ENCODE data around the gene PNPLA5. TPM values are rescaled to one million over a fixed set of nuclear protein-coding genes. Genes with fewer than 3 reads are reported as not detected.
"Not testable (repeated sequence)": the region's sequence is repeated elsewhere in the genome, so short reads cannot be mapped to it uniquely, and the experiment has no call there.

Gene PNPLA5
- total RNA-seq, 4 donors from 2014 or later, result 1.7 to 9.7 (median 4.8) TPM; not detected in 1

DNA sequence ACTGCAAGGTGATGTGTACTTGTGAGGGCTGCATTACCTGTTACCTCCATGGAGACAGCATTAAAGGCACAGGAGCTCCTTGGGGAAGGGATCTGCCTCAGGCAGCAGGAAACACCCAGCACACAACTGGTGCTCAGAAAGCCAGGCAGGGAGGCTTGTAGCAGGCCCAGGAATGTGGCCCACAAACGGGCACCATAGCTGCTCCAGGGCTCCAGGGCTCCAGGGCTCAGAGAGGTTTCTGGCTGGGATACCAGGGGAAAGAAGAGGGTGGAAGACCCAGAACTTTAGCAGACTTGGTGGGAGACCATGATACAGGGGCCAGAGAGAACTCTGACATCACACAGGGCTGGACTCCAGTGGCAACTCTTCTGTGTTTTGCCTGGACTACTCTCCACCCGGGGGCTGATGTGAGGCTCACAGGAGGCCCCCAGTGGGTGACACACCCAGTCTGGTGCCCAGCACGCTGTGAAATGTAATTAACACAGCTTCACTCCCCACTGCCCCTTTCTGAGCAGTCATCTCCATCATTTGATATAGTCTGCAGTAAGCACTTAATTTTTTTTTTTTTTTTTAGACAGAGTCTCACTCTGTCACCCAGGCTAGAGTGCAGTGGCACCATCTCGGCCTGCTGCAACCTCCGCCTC is 14.8 kb downstream of the PNPLA5 start:
- peak in 1 of 2 donors; percentile 43 for DNase-seq (ENCODE audit: low spot score in 2 of 2)
- no peak overlapping the region for H3K4me3 ChIP-seq (ENCODE audit: low read depth, poor library complexity, severe bottlenecking)
- TF ChIP-seq, protein P1, sequence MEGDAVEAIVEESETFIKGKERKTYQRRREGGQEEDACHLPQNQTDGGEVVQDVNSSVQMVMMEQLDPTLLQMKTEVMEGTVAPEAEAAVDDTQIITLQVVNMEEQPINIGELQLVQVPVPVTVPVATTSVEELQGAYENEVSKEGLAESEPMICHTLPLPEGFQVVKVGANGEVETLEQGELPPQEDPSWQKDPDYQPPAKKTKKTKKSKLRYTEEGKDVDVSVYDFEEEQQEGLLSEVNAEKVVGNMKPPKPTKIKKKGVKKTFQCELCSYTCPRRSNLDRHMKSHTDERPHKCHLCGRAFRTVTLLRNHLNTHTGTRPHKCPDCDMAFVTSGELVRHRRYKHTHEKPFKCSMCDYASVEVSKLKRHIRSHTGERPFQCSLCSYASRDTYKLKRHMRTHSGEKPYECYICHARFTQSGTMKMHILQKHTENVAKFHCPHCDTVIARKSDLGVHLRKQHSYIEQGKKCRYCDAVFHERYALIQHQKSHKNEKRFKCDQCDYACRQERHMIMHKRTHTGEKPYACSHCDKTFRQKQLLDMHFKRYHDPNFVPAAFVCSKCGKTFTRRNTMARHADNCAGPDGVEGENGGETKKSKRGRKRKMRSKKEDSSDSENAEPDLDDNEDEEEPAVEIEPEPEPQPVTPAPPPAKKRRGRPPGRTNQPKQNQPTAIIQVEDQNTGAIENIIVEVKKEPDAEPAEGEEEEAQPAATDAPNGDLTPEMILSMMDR (IDR thresholded peaks at IDR 0.05), result no peak
- no peak for TF ChIP-seq POLR2A (IDR thresholded peaks at IDR 0.05)
- WGBS, 2 donors, result 65 to 75% methylated on average over 5 of the region's 5 CpGs
- intact Hi-C loops (cut with DNase I; ENCODE audit: low total_unique reads), result no loop called here

DNA sequence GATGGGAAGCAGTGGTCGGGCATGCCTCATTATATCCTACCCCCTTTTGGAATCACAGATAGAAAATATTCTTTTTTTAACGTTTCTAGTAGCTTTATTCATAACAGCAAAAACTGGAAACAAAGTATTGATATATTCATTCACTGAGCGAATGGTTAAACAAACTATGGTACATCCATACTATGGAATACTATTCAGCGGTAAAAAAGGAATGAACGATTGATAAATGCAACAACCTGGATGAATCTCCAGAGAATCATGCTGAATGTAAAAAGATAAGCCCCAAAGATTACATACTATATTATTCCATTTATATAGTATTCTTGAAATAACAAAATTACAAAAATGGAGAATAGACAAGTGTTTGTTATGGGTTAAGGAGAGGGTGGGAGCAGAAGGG is 22.0 kb downstream of the PNPLA5 start:
- TF ChIP-seq POLR2A (IDR thresholded peaks at IDR 0.05), result no peak
- TF ChIP-seq, protein P1 (IDR thresholded peaks at IDR 0.05), result no peak
- no peak for DNase-seq (ENCODE audit: low spot score in 2 of 2)
- no peak overlapping the region for H3K4me3 ChIP-seq (ENCODE audit: low read depth, poor library complexity, severe bottlenecking)
- WGBS, 2 donors, result 91% methylated on average over 5 of the region's 5 CpGs
- intact Hi-C loops (cut with DNase I; ENCODE audit: low total_unique reads), result no loop called here

DNA sequence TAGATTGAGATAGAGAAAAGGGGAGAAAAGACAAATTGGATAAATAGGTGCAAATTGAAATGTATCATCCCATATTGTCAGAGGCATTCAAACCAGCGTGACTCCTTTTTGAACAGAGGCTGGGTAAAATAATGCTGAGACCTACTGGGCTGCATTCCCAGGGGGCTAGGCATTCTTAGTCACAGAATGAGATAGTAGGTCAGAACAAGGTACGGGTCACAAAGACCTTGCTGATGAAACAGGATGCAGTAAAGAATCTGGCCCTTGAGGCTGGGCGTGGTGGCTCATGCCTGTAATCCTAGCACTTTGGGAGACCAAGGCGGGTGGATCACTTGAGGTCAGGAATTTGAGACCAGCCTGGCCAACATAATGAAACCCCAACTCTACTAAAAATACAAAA is 22.8 kb downstream of the PNPLA5 start:
- intact Hi-C loops (cut with DNase I; ENCODE audit: low total_unique reads); H3K4me3 ChIP-seq (ENCODE audit: low read depth, poor library complexity, severe bottlenecking): not testable (repeated sequence)
- WGBS, 2 donors, result 73 to 75% methylated on average over 4 of the region's 4 CpGs
- DNase-seq (ENCODE audit: low spot score in 2 of 2), result peak in 1 of 2 donors; percentile 31

DNA sequence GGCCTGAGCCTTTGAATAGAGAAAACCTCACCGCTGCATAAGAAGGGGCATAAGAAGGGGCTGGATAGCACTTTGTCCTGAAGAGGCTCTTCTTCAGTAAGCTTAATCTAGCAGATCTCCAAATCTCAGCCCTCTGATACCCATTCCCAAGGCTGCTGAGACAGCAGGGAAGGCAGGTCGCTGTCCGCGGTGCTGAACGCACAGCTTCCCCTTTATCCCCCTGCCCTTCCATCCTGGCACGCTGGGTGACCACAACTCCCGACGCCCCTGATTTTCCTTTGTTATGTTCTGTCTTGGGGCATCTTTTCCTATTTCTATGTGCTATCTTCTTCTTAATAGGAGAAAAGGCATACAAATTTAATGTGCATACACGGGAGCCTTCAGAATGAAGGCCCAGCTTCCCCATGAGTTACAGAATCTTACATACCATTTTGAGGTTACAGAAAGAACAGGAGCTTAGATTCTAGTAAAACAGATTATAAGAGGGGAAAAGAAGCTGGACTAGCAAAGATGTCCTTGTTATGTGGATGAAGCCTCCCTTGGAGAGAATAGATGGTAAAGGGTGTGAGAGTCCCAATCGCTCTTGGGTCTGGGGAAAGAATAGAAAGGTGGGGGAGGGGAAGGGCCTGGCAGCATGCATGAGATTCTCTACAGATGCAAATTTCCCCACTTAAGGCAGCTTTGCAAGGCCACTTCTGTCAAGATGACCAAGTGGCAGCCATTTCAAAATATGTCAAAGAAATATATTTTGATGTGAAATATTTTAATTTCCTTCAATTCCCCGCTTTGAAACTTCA is 23.8 kb downstream of the PNPLA5 start:
- TF ChIP-seq POLR2A (IDR thresholded peaks at IDR 0.05), result no peak
- TF ChIP-seq, protein P1 (IDR thresholded peaks at IDR 0.05), result no peak
- H3K4me3 ChIP-seq (ENCODE audit: low read depth, poor library complexity, severe bottlenecking), result no peak overlapping the region
- WGBS, 2 donors, result 11 to 12% methylated on average over 11 of the region's 11 CpGs
- peak in 1 of 2 donors; percentile 84 for DNase-seq (ENCODE audit: low spot score in 2 of 2)
- intact Hi-C loops (cut with DNase I; ENCODE audit: low total_unique reads), result no loop called here

DNA sequence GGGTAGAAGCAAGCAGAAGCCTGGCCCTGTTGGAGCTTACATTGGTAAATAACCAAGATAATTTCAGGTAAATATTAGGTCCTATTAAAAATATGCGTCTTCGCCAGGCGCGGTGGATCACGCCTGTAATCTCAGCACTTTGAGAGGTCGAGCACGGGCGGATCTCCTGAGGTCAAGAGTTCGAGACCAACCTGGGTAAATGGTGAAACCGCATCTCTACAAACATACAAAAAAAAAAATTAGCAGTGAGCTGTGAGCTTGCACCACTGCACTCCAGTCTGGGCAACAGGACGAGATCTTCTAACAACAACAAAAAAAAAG is 29.0 kb downstream of the PNPLA5 start:
- TF ChIP-seq, protein P1 (IDR thresholded peaks at IDR 0.05), result no peak
- no peak for TF ChIP-seq POLR2A (IDR thresholded peaks at IDR 0.05)
- intact Hi-C loops (cut with DNase I; ENCODE audit: low total_unique reads), result no loop called here
- WGBS, 2 donors, result 72 to 79% methylated on average over 11 of the region's 11 CpGs
- no peak overlapping the region for H3K4me3 ChIP-seq (ENCODE audit: low read depth, poor library complexity, severe bottlenecking)
- DNase-seq (ENCODE audit: low spot score in 2 of 2), result no peak

DNA sequence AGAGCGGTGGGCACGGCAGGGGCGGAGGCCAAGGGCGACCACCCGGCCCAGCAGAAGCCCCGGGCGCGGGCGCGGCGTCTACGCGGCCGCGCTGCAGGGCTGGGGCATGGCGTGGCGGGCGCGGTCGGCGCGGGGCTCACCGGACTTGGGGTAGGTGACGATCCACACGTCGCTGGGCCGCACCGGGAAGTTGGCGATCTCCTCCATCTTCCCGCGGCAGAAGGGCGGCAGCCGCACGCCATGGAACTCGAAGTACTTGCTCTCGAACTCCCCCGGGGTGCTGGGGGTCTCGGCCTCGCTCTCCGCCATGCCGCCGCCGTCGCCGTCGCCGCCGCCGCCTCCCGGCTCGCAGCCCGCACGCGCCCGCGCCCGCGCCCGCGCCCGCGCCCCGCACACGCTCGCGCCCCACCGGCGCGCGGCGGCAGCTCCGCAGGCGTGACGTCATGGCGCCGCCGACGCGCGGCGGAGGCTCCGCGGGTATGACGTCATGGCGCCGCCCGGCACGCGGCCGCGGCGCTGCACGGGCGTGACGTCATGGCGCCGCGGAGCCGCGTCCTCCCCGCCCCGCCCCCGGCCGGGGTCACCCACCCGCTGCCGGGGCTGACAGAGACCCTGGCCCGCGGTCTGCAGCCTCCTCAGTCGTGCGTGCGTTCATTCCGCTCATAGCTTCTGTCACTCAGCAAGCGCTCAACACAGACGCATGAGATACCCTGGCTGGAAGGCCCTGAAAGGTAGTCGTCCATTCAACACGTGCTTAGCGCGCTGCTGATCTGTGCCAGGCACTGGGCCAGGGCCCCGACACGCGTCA is 29.5 kb downstream of the PNPLA5 start, which contains the start of gene SULT4A1:
TSS of gene SULT4A1 (minus strand) at position 440 of the 808 bp plus-strand sequence. CDS start at position 309, 131 bp downstream.
- intact Hi-C loops (cut with DNase I; ENCODE audit: low total_unique reads), result no loop called here
- peak in 1 of 2 donors; percentile 60 for DNase-seq (ENCODE audit: low spot score in 2 of 2)
- WGBS, 2 donors, result 5 to 8% methylated on average over 8 to 55 of the region's 121 CpGs
- H3K4me3 ChIP-seq (ENCODE audit: low read depth, poor library complexity, severe bottlenecking), result no peak within 1 kb of the TSS
- TF ChIP-seq, protein P1 (IDR thresholded peaks at IDR 0.05), result no peak
- TF ChIP-seq POLR2A (IDR thresholded peaks at IDR 0.05), result no peak
